ENCODE data around the gene H2AZ2.
"Not testable (repeated sequence)": the region's sequence is repeated elsewhere in the genome, so short reads cannot be mapped to it uniquely, and the experiment has no call there.

The H2AZ2 gene

GRCh38 chr7:44870336-44870735 is 22.4 kb upstream of the H2AZ2 start:
- not testable (repeated sequence) for DNase-seq

DNA sequence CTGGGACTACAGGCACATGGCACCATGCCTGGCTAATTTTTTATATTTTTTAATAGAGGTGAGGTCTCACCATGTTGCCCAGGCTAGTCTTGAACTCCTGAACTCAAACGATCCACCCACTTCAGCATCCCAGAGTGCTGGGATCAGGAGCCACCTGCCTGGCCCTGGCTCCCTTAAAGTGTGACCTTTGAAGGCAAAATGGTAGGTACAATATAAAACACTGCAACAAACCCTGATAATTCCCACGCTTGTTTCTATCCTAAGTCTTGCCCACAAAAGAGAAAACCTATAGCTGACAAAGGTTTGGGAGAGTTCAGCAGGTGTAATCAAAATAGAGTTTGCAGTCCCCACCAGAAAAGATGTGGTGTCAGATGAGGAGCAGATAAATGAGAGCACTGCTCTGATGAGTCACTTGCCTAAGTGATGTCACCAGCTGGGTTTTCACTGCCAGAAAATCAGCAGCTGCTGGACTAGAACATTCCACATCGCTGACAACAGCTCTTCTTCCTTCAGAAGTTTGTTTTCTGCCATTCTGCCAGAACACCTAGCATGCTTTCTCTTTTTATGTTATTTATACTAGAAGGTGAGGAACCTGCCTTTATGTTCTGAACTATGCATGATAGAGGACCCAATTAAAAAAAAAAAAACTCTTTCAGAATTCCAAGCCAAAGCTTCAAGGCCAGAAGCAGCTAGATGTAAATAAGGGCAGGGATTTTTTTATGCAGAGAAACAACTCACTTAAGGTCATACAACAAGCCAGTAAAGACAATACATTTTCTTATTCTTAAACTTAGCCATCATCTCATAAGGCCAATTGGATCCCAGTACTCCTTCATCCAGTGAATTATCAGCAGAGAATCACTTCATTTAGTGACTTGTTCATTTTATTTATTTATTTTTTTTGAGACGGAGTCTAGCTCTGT is 19.4 kb upstream of the H2AZ2 start:
- peak; percentile 91 for DNase-seq

DNA sequence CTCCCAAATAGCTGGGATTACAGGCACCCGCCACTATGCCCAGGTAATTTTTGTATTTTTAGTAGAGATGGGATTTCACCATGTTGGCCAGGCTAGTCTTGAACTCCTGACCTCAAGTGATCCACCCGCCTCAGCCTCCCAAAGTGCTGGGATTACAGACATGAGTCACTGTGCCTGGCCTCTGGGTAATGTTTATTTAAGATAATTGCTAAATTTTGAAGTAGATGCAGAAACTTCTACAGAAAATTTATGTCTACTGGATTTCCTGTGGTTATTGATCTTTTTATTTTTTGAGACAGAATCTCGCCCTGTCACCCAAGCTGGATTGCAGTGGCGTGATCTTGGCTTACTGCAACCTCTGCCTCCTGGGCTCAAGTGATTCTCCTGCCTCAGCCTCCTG is 14.1 kb upstream of the H2AZ2 start:
- peak; percentile 44 for DNase-seq

DNA sequence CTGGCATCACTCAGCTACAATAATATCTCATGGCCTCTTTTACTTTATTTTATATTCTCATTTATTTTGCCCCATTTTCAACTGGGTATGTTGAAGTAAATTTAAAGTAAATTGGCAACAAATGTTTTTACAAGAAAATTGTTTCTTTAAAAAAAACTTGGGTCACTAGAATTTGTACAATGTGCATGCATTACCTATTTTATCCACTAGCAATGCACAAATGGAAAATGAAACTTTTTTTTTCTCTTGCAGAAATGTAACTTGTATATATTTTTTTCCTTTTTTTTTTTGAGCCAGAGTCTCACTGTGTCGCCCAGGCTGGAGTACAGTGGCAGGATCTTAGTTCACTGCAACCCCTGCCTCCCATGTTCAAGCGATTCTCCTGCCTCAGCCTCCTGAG is 10.3 kb upstream of the H2AZ2 start:
- no peak for DNase-seq

DNA sequence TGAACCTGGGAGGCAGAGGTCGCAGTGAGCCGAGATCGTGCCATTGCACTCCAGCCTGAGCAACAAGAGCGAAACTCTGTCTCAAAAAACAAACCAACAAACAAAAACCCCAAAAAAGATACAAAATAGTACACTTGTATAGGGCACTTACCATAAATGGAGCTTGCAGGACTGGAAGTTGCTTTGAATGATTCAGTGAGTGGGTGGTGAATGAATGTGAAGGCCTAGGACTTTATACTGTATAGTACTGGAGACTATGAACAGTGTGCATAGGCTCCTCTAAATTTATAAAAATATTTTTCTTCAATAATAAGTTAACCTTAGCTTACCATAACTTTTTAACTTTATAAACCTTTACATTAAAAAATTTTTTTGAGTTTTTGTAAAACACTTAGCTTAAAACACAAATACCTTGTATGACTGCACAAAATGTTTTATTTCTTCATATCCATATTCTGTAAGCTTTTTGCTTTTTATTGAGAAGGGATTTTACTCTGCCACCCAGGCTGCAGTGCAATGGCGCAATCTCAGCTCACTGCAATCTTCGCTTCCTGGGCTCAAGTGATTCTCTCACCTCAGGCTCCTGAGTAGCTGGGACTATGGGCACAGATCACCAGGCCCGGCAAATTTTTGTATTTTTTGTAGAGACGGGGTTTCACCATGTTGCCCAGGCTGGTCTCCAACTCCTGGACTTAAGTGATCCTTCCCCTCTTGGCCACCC is 6.9 kb upstream of the H2AZ2 start:
- DNase-seq: no peak

- no peak for DNase-seq
Observed at GRCh38 chr7:44853391-44853790, 5.5 kb upstream of the H2AZ2 start.

DNA sequence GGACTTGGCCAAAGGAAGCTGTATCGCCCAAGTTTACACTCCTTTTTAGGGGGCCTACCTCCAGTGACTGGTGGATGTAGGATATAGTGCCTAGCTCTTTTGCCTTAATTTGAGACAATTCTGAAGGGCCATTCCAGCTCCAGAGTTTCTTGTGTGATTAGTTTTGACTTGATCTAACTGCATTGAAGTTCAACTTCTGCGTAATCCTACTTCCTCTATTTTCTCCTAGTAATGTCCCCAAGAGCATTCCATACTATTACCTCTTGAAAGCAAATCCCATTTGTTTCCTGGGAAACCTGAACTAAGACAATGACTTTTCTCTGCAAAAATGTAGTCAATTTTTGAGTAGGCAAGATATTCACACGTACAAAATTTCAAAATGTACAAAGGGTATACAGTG is 4.7 kb upstream of the H2AZ2 start:
- no peak for DNase-seq

DNA sequence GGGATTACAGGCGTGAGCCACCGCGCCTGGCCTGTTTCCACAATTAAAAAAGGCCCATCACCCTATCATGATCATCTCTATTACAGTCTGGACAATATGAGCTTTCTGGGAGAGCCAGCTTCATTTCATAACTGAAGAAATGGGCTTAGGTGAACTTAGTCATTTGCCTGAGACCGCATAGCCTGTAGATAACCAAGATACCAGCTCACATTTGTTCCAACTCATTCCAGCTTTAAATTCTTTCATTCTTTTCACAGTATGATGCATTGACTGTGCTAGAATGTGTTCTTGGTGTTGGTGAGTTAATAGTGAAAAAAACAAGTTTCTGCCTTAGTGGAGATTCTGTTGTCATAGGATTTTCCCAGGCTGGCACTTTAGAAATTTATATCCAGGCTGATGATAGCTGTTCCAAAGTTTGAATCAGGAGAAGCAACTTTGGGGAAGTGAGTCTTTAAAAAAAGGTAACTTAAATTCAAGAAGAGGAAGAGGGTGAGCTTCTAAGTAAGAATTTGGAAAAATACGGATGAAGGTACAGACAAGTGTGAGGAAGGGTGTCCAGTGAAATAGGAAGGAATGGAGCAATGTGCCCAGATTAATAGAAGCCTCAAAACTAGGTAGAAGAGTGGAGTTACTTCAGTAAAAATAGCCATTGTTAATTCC is 2.1 kb upstream of the H2AZ2 start:
- DNase-seq: peak; percentile 26

- peak; percentile 33 for DNase-seq
Observed at GRCh38 chr7:44849259-44849884, 1.5 kb upstream of the H2AZ2 start.

- DNase-seq: peak; percentile 86
Observed at GRCh38 chr7:44847509-44847919, 373 bp downstream of the H2AZ2 start.

- no peak for DNase-seq
Observed at GRCh38 chr7:44846816-44847508, 925 bp downstream of the H2AZ2 start.

DNA sequence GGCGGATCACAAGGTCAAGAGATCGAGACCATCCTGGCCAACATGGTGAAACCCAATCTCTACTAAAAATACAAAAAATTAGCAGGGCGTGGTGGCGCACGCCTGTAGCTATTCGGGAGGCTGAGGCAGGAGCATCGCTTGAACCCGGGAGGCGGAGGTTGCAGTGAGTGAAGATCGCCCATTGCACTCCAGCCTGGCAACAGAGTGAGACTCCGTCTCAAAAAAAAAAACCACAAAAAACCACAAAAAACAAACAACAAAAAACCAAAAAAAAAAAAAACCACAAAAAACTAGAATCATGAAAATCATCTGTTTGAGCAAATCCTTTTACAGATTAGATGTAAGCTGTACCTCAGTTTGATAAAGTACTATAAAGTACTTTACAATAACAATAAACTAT is 1.5 kb downstream of the H2AZ2 start:
- DNase-seq: not testable (repeated sequence)

- no peak for DNase-seq
Observed at GRCh38 chr7:44845451-44845850, 2.4 kb downstream of the H2AZ2 start.

GRCh38 chr7:44843440-44843839 is 4.4 kb downstream of the H2AZ2 start:
- DNase-seq: not testable (repeated sequence)

GRCh38 chr7:44842675-44843074 is 5.2 kb downstream of the H2AZ2 start:
- not testable (repeated sequence) for DNase-seq

DNA sequence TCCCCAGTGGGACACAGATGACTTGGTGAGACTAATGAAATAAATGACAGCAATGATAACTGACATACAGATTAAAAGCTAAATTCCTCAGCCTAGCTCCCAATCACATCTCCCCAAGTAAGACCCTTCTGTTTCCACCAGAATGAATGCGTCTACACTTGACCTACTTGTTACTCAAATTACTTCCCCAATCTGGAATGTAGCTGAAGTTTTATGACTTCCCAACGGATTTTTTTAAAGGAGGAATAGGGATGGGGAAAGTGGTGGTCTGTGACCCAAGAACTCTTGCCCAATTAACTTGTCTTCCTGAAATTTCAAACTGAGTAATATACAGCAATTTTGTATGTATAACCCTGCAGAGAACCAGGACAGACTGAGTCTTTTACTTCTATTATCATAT is 9.1 kb downstream of the H2AZ2 start:
- DNase-seq: no peak

DNA sequence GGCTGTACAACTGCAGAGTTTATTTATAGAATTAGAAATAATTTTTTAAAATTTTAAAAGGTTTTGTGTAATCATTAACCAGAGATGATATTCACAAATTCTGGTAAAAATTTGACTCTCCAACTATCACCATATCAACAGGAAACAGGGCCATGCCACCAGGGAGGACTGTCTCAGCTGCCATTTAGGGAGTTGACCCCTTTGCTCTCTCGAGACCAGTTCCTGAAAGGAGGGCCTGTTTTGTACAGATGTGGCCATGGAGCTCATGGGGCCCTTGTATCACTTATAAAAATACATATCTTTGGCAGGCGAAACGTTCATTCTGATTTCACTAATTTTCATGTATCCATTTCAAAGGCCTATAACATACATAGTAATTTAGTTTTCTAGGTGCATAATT is 20.3 kb downstream of the H2AZ2 start:
- DNase-seq: no peak

GRCh38 chr7:44824894-44825526 is 22.9 kb downstream of the H2AZ2 start:
- peak; percentile 58 for DNase-seq

DNA sequence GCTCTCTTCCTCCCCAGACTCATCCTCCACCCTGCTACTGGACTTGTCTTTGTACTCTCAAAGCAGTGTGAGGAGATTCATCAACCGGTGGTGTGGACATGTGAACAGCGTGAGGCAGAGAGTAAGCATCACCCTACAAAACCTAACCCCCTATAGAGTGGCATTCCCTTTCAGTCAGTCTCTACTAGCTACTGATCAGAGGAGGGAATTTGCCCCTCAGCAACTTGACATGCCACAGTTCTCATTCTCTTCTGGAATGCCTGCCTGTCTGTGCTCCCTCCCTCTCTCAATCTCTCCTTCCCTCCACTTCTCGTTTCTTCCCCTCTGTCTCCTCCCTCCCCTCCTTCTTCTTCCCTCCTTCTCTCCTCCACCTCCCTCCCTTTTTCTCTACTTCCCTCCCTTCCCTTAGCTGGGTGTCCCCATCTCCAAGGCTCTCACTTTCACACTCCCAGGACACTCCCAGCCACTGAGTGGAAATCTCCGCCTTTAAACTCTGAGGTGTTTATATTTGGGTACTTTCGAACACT is 24.6 kb downstream of the H2AZ2 start:
- DNase-seq: no peak

- no peak for DNase-seq
Observed at GRCh38 chr7:44819292-44819691, 28.6 kb downstream of the H2AZ2 start.

DNA sequence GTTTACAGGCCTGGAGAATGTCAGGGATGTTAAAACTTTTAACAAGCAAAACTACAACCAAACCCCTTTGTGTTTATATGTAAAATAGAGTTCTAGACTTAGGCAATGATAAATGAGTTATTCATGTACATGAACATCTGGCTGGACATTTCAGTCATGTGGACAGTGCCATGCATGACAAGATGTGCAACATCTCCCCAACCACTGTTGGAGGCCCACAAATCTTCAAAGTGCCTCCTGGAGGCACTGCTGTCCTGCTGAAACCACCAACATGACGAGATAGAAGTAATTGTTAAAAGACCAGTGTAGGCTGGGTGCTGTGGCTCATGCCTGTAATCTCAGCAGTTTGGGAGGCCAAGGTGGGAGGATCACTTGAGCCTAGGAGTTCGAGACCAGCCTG is 33.0 kb downstream of the H2AZ2 start:
- DNase-seq: no peak

- no peak for DNase-seq
Observed at GRCh38 chr7:44811571-44811970, 36.3 kb downstream of the H2AZ2 start.
